ENCODE measurements around the gene CCDC148. TPM values are rescaled to one million over a fixed set of nuclear protein-coding genes. Genes with fewer than 3 reads are reported as not detected.

CCDC148 gene
- total RNA-seq, 1 donor from 2014 or later: 0.36 TPM

DNA sequence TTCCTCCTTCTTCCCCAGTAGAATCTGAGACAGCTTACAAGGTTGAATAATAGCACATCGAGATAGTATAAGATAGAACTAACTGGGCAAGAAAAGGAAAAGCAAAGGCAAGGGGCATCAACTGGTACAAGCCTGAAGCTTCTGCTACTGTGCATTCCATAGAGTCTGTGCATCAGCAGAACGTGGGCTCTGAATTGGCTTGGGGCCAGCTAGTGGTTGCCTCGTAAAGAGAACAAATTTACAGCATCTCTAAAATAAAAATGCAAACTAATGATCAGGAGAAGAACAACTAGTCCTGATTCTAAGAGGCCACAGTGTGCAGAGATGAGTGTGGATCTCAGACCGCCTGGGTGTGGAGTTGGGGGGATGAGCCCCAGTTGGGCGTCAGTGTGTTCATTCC lies 318.3 kb downstream of the CCDC148 start:
- no peak for DNase-seq (ENCODE audit: low spot score)
- Mint-ChIP-seq H3K36me3 (ENCODE audit: low read depth) (no peaks in the 10 kb centered on the region), H3K27ac (no peak overlapping the region), H3K4me3 (no peak overlapping the region), H3K9me3 (no peaks in the 10 kb centered on the region), H3K4me1 (ENCODE audit: low read depth) (no peaks in the 10 kb centered on the region), H3K27me3 (ENCODE audit: insufficient read depth) (peaks cover 10% of the 10 kb centered on the region)
- intact Hi-C loops (cut with micrococcal nuclease): no loop called here

DNA sequence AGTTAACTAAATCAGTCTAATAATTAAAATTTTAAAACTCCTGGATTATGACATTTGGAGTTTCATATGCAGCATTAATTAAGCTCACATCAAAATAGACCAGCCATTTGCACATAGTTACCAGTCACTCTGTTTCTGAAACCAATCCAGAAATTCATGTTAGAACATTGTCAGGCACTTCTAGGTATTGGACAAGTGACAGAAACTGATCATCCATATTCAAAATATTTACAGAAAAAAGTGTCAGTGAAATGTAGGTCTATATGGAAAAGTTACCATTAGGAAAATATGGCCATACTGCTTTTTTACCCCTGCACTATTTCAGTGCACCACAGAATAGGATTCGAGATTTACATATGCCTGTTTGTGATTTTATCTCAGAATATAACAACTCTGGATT lies 321.5 kb downstream of the CCDC148 start:
- H3K4me3 Mint-ChIP-seq: no peak overlapping the region

DNA sequence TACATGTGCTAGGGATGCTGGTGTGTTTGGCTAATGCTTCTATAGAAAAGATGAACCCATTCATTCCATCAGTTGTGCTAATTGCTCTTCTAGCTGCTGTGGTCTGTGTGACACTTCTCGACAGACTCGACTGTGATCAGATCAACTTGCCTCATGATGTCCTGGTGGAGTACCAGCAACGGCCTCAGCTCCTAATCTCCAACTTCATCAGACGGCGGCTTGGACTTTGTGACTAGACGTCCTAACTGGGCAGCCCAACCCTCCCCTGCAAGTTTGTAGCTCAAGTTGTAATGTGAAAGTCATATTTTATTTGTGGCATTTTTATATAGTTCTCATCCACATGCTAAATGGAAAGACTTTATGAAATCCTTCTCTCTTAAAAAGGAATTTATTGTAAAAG lies 321.9 kb downstream of the CCDC148 start:
- DNase-seq (ENCODE audit: low spot score): no peak
- intact Hi-C loops (cut with micrococcal nuclease): no loop called here
- Mint-ChIP-seq H3K27me3 (ENCODE audit: insufficient read depth) (peaks cover 4% of the 10 kb centered on the region), H3K36me3 (ENCODE audit: low read depth) (no peaks in the 10 kb centered on the region), H3K9me3 (no peaks in the 10 kb centered on the region), H3K4me1 (ENCODE audit: low read depth) (no peaks in the 10 kb centered on the region), H3K4me3 (no peak overlapping the region), H3K27ac (no peak overlapping the region)

More for the DNA sequence above, 321.5 kb downstream of the CCDC148 start:
- H3K4me1 Mint-ChIP-seq (ENCODE audit: low read depth): no peaks in the 10 kb centered on the region
- peaks cover 7% of the 10 kb centered on the region for H3K27me3 Mint-ChIP-seq (ENCODE audit: insufficient read depth)
- H3K9me3 Mint-ChIP-seq: no peaks in the 10 kb centered on the region
- no peaks in the 10 kb centered on the region for H3K36me3 Mint-ChIP-seq (ENCODE audit: low read depth)
- intact Hi-C loops (cut with micrococcal nuclease): no loop called here
- no peak for DNase-seq (ENCODE audit: low spot score)
- H3K27ac Mint-ChIP-seq: no peak overlapping the region

DNA sequence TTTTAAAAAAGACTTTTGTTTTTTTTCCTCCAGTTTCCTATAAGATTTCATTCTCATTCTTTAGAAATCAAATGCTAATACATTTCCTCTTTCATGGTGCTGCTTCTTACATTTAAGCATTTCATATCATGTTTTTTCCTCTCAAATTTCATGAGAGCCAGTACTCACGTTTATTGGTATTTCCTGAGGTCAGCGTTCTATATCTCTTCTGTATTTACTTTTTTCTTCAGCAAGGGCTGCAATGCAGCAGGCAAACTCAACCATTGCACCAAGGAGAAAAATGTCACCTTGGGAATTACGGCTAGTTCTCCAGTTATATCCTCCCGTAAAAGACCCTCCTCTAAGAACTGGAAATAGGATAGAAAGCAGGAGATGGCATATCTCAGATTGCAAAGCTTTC lies 322.5 kb downstream of the CCDC148 start:
- Mint-ChIP-seq H3K4me1 (ENCODE audit: low read depth) (no peaks in the 10 kb centered on the region), H3K36me3 (ENCODE audit: low read depth) (no peaks in the 10 kb centered on the region), H3K9me3 (no peaks in the 10 kb centered on the region), H3K27me3 (ENCODE audit: insufficient read depth) (peaks cover 4% of the 10 kb centered on the region), H3K27ac (no peak overlapping the region), H3K4me3 (no peak overlapping the region)
- intact Hi-C loops (cut with micrococcal nuclease): no loop called here
- DNase-seq (ENCODE audit: low spot score): no peak

DNA sequence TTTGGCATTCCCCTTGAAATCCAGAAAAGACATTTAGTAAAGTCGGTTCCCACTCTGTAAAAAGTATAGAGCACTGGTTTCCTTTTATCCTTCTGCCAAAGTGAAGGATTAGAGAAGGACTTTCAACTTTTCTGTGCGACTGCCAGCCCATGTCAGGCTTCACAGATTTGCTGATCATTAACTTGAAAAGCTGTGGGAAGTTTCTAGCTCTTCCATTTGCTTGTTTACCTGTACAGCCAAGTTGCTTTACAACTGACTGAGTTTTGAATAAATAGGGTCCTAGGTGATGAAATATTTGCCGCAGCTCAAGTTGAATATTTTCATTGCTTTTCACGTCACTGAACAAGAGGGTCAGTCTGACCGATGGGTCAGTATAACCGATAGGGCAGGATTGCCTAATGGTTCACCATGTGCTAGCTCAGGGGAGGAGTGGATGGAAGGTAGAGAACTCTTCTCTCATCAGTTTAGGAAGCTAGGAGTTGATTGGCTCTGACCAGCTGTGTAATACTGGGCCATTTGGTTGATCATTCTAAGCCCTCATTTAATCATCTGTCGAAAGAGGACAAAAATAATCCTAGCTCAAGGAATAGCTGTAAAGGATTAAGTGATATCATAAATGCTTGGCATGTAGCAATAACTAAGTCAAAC lies 324.5 kb downstream of the CCDC148 start:
- peaks cover 4% of the 10 kb centered on the region for H3K27me3 Mint-ChIP-seq (ENCODE audit: insufficient read depth)
- H3K9me3 Mint-ChIP-seq: no peaks in the 10 kb centered on the region
- no peak for DNase-seq (ENCODE audit: low spot score)
- H3K4me3 Mint-ChIP-seq: no peak overlapping the region
- intact Hi-C loops (cut with micrococcal nuclease): no loop called here
- H3K27ac Mint-ChIP-seq: no peak overlapping the region
- no peaks in the 10 kb centered on the region for H3K4me1 Mint-ChIP-seq (ENCODE audit: low read depth)
- no peaks in the 10 kb centered on the region for H3K36me3 Mint-ChIP-seq (ENCODE audit: low read depth)

DNA sequence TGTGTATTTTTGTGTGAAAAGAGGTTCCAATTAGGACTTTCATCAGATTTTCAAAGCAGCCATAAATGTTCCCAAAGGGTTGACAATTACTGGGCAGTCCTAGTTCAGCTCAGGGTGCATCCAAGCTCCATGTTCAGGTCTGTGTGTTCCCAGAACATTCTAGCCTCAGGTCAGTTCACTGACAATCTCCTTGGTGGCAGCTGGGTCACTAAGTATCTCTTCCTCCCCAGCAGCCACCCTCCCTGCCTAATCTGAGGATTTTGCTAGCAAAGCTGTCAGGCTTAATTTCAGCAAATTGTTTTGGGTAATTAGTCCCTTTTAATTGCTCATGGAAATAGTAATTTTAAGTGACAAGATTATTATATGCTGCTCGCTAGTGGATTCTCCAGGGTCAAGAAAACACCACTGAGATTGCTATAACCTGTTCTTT lies 325.1 kb downstream of the CCDC148 start:
- no peak for DNase-seq (ENCODE audit: low spot score)
- intact Hi-C loops (cut with micrococcal nuclease): no loop called here
- no peak overlapping the region for H3K27ac Mint-ChIP-seq
- H3K4me3 Mint-ChIP-seq: no peak overlapping the region
- H3K36me3 Mint-ChIP-seq (ENCODE audit: low read depth): no peaks in the 10 kb centered on the region
- H3K4me1 Mint-ChIP-seq (ENCODE audit: low read depth): no peaks in the 10 kb centered on the region
- H3K27me3 Mint-ChIP-seq (ENCODE audit: insufficient read depth): peaks cover 4% of the 10 kb centered on the region
- H3K9me3 Mint-ChIP-seq: no peaks in the 10 kb centered on the region

DNA sequence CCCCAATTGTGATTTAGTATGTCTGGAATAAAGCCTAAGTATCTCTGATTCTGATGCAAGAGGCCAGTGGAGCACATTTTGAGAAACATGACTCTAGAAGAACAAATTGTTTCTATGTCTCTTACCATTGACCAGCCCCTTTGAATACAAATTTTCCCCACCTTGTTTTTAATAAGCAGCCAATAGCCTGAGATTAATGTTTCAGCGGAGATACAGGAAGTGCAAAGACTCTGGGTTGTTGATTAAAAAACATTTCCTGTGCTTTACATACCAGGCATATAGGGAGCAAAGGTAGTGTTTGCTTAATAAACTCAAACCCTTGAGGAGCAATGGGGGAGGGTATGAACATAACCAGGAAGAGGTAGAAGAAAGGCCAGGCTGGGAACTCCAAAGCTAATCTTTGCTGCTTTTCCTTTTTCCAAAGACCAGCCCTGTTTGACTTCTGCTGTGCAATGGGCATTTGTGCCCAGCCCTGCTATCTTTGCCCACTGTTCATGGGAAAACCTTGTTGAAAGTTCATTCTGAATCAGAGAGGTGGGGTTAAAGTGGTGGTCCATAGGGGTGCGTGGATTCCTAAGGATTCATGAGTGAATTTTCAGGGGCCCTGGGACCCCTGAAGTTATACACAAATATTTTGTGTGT lies 325.6 kb downstream of the CCDC148 start:
- no peak for DNase-seq (ENCODE audit: low spot score)

DNA sequence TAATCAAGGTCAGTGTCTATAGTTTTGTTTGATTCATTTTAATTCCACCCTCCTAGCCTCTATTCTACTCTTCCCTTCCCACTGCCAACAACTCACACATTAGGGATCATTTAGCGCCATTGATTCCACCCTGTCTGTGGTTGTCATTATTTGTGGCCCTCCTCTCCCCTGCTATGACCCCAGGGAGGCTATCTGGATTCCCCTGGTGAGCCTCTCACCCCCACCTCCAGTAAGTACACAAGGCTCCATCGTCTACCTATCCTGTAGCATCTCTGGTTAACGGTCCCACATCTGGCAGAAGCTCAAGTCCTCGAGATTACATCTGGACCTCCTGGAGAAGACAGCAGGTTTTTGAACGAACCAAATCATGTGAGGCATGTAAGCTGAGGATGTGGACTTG lies 327.5 kb downstream of the CCDC148 start:
- intact Hi-C loops (cut with micrococcal nuclease): no loop called here
- Mint-ChIP-seq H3K27me3 (ENCODE audit: insufficient read depth) (peaks cover 5% of the 10 kb centered on the region), H3K4me1 (ENCODE audit: low read depth) (no peaks in the 10 kb centered on the region), H3K36me3 (ENCODE audit: low read depth) (no peaks in the 10 kb centered on the region), H3K27ac (no peak overlapping the region), H3K9me3 (no peaks in the 10 kb centered on the region), H3K4me3 (no peak overlapping the region)
- DNase-seq (ENCODE audit: low spot score): no peak

More for the DNA sequence above, 325.6 kb downstream of the CCDC148 start:
- Mint-ChIP-seq H3K36me3 (ENCODE audit: low read depth) (no peaks in the 10 kb centered on the region), H3K9me3 (no peaks in the 10 kb centered on the region), H3K27ac (no peak overlapping the region), H3K4me1 (ENCODE audit: low read depth) (no peaks in the 10 kb centered on the region), H3K4me3 (no peak overlapping the region), H3K27me3 (ENCODE audit: insufficient read depth) (peaks cover 4% of the 10 kb centered on the region)
- intact Hi-C loops (cut with micrococcal nuclease): no loop called here

DNA sequence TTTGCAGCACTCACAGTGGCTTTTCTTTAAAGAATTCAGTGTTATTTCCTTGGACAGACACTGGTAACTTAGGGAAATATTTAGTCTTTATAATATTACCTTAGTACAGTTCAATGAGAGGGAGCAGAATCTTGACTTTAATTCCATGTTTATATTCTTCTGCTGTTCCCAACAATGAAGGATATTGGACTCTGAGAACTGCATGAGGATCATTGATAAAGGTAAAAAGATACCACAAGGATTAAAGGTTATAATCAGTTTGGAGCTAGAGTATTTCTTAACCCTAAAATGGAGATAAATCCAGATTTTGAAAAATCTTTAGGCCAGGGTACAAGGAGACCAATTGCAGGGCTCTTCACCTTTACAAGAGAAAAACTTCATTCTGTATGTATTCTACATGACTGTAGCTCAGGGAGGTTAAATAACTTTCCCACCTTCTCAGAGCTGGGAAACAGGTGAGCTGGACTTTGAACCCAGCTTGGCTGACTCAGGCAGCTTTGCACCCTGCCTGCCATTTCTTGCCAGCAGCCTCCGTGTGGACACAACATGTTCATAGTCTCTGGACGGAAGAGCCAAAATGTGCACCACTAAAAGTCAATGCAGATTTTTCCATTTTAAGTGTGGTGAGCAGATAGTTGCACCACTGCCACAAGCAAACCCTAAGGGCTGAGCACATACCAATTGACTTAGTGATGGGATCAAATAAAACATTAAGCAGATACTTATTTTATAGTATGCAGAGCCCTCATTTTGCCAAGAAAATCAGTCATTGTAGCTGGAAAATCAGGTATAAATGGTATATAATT lies 328.2 kb downstream of the CCDC148 start:
- intact Hi-C loops (cut with micrococcal nuclease): no loop called here
- no peaks in the 10 kb centered on the region for H3K9me3 Mint-ChIP-seq
- H3K4me3 Mint-ChIP-seq: no peak overlapping the region
- H3K27me3 Mint-ChIP-seq (ENCODE audit: insufficient read depth): peaks cover 5% of the 10 kb centered on the region
- H3K27ac Mint-ChIP-seq: no peak overlapping the region
- H3K36me3 Mint-ChIP-seq (ENCODE audit: low read depth): no peaks in the 10 kb centered on the region
- no peak for DNase-seq (ENCODE audit: low spot score)
- H3K4me1 Mint-ChIP-seq (ENCODE audit: low read depth): no peaks in the 10 kb centered on the region

DNA sequence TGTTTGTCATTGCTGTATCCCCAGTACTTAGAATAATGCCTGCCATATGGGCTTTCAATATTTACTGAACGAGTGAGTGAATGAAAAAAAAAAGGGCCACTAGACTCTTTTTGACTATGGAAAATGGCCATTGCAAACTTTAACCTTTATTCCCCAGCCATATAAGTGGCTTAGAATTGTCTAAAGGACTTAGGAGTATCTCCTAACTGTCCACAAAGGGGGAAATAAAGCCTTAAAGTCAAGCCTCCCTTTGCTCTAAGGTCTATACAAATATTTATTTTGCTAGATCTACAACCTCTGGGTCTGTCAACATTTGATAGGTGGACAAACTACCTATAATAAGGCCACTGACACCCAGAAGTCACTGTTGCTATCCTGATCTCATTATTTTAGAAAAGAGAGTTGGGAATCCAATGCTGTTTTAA lies 329.2 kb downstream of the CCDC148 start:
- H3K27me3 Mint-ChIP-seq (ENCODE audit: insufficient read depth): peaks cover 3% of the 10 kb centered on the region

DNA sequence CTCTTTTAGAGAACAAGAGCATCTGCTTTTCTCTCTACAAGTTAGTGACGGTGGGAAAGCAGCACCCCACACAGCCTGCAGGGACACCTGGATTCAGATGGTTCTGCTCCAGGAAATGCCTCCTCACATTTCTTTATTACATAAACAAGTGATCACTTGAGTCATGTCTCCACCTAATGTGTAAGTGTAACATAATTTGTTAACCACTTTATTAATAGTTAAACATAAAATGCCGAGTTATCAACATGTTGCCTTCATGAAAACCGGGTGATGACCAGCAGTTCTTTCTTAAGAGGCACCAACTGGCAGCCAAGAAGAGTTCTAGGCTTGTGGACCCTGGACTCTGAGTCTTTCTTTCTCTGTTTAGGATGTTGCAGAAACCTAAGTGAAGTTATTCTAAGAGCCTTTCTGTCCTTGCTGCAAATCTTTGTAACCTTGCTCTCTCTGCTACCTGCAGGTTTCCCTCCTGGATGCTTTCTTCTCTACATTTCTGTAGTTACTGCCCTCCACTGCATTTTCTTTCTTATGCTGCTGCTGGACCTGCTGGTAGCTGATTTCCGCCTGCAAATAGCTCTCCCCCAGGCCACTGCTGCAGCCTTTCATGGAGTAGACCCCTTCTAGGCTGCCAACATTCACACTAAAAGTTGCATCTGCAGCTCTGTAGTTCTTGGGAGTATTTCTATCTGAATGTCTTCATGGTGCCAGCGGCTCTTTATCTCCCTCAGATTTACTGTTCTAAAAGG lies 330.6 kb downstream of the CCDC148 start:
- DNase-seq (ENCODE audit: low spot score): no peak
- H3K4me1 Mint-ChIP-seq (ENCODE audit: low read depth): no peaks in the 10 kb centered on the region
- peaks cover 1% of the 10 kb centered on the region for H3K27me3 Mint-ChIP-seq (ENCODE audit: insufficient read depth)
- H3K9me3 Mint-ChIP-seq: no peaks in the 10 kb centered on the region
- H3K36me3 Mint-ChIP-seq (ENCODE audit: low read depth): no peaks in the 10 kb centered on the region
- H3K4me3 Mint-ChIP-seq: no peak overlapping the region
- H3K27ac Mint-ChIP-seq: no peak overlapping the region
- intact Hi-C loops (cut with micrococcal nuclease): no loop called here

More for the DNA sequence above, 329.2 kb downstream of the CCDC148 start:
- intact Hi-C loops (cut with micrococcal nuclease): no loop called here
- H3K9me3 Mint-ChIP-seq: no peaks in the 10 kb centered on the region
- DNase-seq (ENCODE audit: low spot score): no peak
- H3K4me1 Mint-ChIP-seq (ENCODE audit: low read depth): no peaks in the 10 kb centered on the region
- H3K36me3 Mint-ChIP-seq (ENCODE audit: low read depth): no peaks in the 10 kb centered on the region
- no peak overlapping the region for H3K27ac Mint-ChIP-seq
- H3K4me3 Mint-ChIP-seq: no peak overlapping the region

DNA sequence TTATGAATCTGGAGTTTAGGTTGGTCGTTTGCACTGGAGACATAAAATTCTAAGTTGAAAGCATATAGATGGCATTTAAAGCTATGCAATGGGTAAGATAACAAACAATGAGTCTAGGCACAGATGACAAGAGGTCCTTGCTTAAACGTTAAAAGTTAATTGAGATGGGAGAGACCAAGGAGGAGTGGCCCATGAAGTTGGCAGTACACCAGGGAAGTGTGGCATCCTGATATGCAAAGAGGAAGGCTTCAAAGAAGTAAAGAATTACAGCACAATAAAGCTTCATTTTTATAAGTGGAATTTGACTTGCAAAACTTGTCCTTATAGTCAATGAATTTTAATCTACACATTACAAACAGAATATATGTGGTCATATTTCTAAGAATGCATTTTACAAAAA lies 331.7 kb downstream of the CCDC148 start:
- Mint-ChIP-seq H3K27ac (no peak overlapping the region), H3K27me3 (ENCODE audit: insufficient read depth) (peaks cover 4% of the 10 kb centered on the region), H3K36me3 (ENCODE audit: low read depth) (no peaks in the 10 kb centered on the region), H3K4me1 (ENCODE audit: low read depth) (no peaks in the 10 kb centered on the region), H3K4me3 (no peak overlapping the region), H3K9me3 (no peaks in the 10 kb centered on the region)
- intact Hi-C loops (cut with micrococcal nuclease): no loop called here
- no peak for DNase-seq (ENCODE audit: low spot score)

Data from activated T-helper 1 cell treated with anti-CD3 and anti-CD28 coated beads, Interleukin-12 subunit alpha, Interleukin-12 subunit beta, Interleukin-2, Interleukin-4 antibody, amounts not matched to agents 30 ng/mL and 10 ng/mL and 1 ng/mL, durations not matched to agents 14 hours and 24 hours and 36 hours (primary cell).